Osteocyte (in vitro differentiated cells): ENCODE measurements around the gene DLG2. TPM values are rescaled to one million over a fixed set of nuclear protein-coding genes. Genes with fewer than 3 reads are reported as not detected.

Experiments used
- DNase-seq: peaks from one replicate; pipeline ENCODE4 v3.0.0; 2021; ENCODE audit warnings: mixed read lengths; ENCODE audit not compliant: unreplicated experiment; ENCODE audit errors: extremely low spot score
- H3K27ac Mint-ChIP-seq: one replicate; pipeline ENCODE4 v1.8.0; 2021; ENCODE audit warnings: mild to moderate bottlenecking, mixed read lengths; ENCODE audit not compliant: unreplicated experiment
- H3K27me3 Mint-ChIP-seq: one replicate; pipeline ENCODE4 v1.8.0; 2021; ENCODE audit warnings: mixed read lengths; ENCODE audit not compliant: unreplicated experiment
- H3K36me3 Mint-ChIP-seq: one replicate; pipeline ENCODE4 v1.8.0; 2021; ENCODE audit warnings: mixed read lengths; ENCODE audit not compliant: unreplicated experiment
- H3K4me1 Mint-ChIP-seq: one replicate; pipeline ENCODE4 v1.8.0; 2021; ENCODE audit warnings: mixed read lengths; ENCODE audit not compliant: unreplicated experiment
- H3K4me3 Mint-ChIP-seq: one replicate; pipeline ENCODE4 v1.8.0; 2021; ENCODE audit warnings: mild to moderate bottlenecking, moderate library complexity, mixed read lengths; ENCODE audit not compliant: unreplicated experiment
- H3K9me3 Mint-ChIP-seq: one replicate; pipeline ENCODE4 v1.8.0; 2021; ENCODE audit warnings: mixed read lengths; ENCODE audit not compliant: unreplicated experiment
- CTCF ChIP-seq: fragments of 200-600 bp; sonication (generic); IDR thresholded peaks from 2 replicates; pipeline ENCODE4 v1.5.0; 2021; ENCODE audit warnings: antibody characterized with exemption, mild to moderate bottlenecking, moderate library complexity
- total RNA-seq: library from RNA; stranded (reverse); gene quantifications from 2 replicates; pipeline ENCODE4 v1.2.1, GENCODE V29; 2021

The DLG2 gene
- total RNA-seq, 1 donor from 2014 or later: 2.1 TPM

- Mint-ChIP-seq H3K36me3 (no peaks in the 10 kb centered on the region), H3K4me3 (no peak overlapping the region), H3K9me3 (no peaks in the 10 kb centered on the region), H3K27ac (no peak overlapping the region), H3K4me1 (no peaks in the 10 kb centered on the region), H3K27me3 (peaks cover 6% of the 10 kb centered on the region)
- TF ChIP-seq CTCF: no peak
- DNase-seq: no peak
Measured at GRCh38 chr11:83609191-83609590, 2018.0 kb downstream of the DLG2 start.

- no peaks in the 10 kb centered on the region for H3K36me3 Mint-ChIP-seq
- no peaks in the 10 kb centered on the region for H3K4me1 Mint-ChIP-seq
- no peak overlapping the region for H3K4me3 Mint-ChIP-seq
- DNase-seq: no peak
- no peak for TF ChIP-seq CTCF
- no peak overlapping the region for H3K27ac Mint-ChIP-seq
- H3K27me3 Mint-ChIP-seq: peaks cover 6% of the 10 kb centered on the region
- H3K9me3 Mint-ChIP-seq: no peaks in the 10 kb centered on the region
Measured at GRCh38 chr11:83608571-83608970, 2018.6 kb downstream of the DLG2 start.

GRCh38 chr11:83601914-83602527 is 2025.1 kb downstream of the DLG2 start:
- Mint-ChIP-seq H3K27ac (no peak overlapping the region), H3K4me1 (no peaks in the 10 kb centered on the region), H3K4me3 (no peak overlapping the region), H3K27me3 (no peaks in the 10 kb centered on the region), H3K36me3 (no peaks in the 10 kb centered on the region), H3K9me3 (no peaks in the 10 kb centered on the region)
- TF ChIP-seq CTCF: no peak
- no peak for DNase-seq

- H3K27ac Mint-ChIP-seq: no peak overlapping the region
- TF ChIP-seq CTCF: no peak
- H3K9me3 Mint-ChIP-seq: no peaks in the 10 kb centered on the region
- no peaks in the 10 kb centered on the region for H3K36me3 Mint-ChIP-seq
- no peaks in the 10 kb centered on the region for H3K4me1 Mint-ChIP-seq
- no peak for DNase-seq
- H3K27me3 Mint-ChIP-seq: no peaks in the 10 kb centered on the region
- no peak overlapping the region for H3K4me3 Mint-ChIP-seq
Measured at GRCh38 chr11:83601201-83601913, 2025.8 kb downstream of the DLG2 start.

- Mint-ChIP-seq H3K9me3 (no peaks in the 10 kb centered on the region), H3K4me1 (no peaks in the 10 kb centered on the region), H3K36me3 (no peaks in the 10 kb centered on the region), H3K27me3 (no peaks in the 10 kb centered on the region), H3K4me3 (no peak overlapping the region), H3K27ac (no peak overlapping the region)
- TF ChIP-seq CTCF: no peak
- no peak for DNase-seq
Measured at GRCh38 chr11:83600661-83601060, 2026.5 kb downstream of the DLG2 start.
